Neural cell (in vitro differentiated cells): ENCODE data around the gene HSH2D. TPM values are rescaled to one million over a fixed set of nuclear protein-coding genes. Genes with fewer than 3 reads are reported as not detected.

ENCODE experiments used
- H2AFZ ChIP-seq: fragments of 200-600, 300-800 bp; sonication (generic), shearing (Covaris generic); 2 replicates; pipeline ENCODE4 v1.6.0; 2014; ENCODE audit warnings: low read depth, mild to moderate bottlenecking, antibody characterized with exemption, low read length, moderate library complexity
- H3F3A ChIP-seq: fragments of 200-600 bp; shearing (Covaris generic); 2 replicates; pipeline ENCODE4 v1.6.1; 2016; ENCODE audit warnings: mild to moderate bottlenecking, moderate library complexity, mixed read lengths, antibody characterized with exemption, low read length; ENCODE audit not compliant: insufficient read depth, poor library complexity, severe bottlenecking
- H3K27ac ChIP-seq: fragments of 200-600, 300-800 bp; sonication (generic), shearing (Covaris generic); 2 replicates; pipeline ENCODE4 v1.5.1; 2014; ENCODE audit warnings: mild to moderate bottlenecking, low read length, moderate library complexity
- H3K27me3 ChIP-seq: fragments of 300-800, 200-600 bp; sonication (generic), shearing (Covaris generic); 2 replicates; pipeline ENCODE4 v1.6.0; 2014; ENCODE audit warnings: mild to moderate bottlenecking, low read depth, low read length, moderate library complexity; ENCODE audit not compliant: insufficient read depth
- H3K36me3 ChIP-seq: fragments of 300-800, 200-600 bp; sonication (generic), shearing (Covaris generic); 2 replicates; pipeline ENCODE4 v1.5.1; 2014; ENCODE audit warnings: mild to moderate bottlenecking, antibody characterized with exemption, low read length, moderate library complexity; ENCODE audit not compliant: insufficient read depth
- H3K4me2 ChIP-seq: fragments of 300-800, 200-600 bp; sonication (generic), shearing (Covaris generic); 2 replicates; pipeline ENCODE4 v1.6.0; 2014; ENCODE audit warnings: mild to moderate bottlenecking, low read length
- H3K4me3 ChIP-seq: fragments of 300-800, 200-600 bp; sonication (generic), shearing (Covaris generic); 2 replicates; pipeline ENCODE4 v1.5.1; 2014; ENCODE audit warnings: mild to moderate bottlenecking, low read length, moderate library complexity
- H3K79me2 ChIP-seq: fragments of 200-600 bp; shearing (Covaris generic); replicated peaks from 2 replicates; pipeline ENCODE4 v1.6.0; 2014; ENCODE audit warnings: mild to moderate bottlenecking, low read length, moderate library complexity; ENCODE audit not compliant: insufficient read depth
- H3K9ac ChIP-seq: fragments of 300-800, 200-600 bp; sonication (generic), shearing (Covaris generic); 2 replicates; pipeline ENCODE4 v1.6.1; 2016; ENCODE audit warnings: mild to moderate bottlenecking, low read length, mixed read lengths
- H3K9me2 ChIP-seq: fragments of 200-600 bp; shearing (Covaris generic); 2 replicates; pipeline ENCODE4 v1.6.1; 2016; ENCODE audit warnings: mild to moderate bottlenecking, low read length, mixed read lengths; ENCODE audit not compliant: insufficient read depth
- H3K9me3 ChIP-seq: fragments of 200-600, 300-800 bp; sonication (generic), shearing (Covaris generic); 2 replicates; pipeline ENCODE4 v1.6.1; 2016; ENCODE audit warnings: mild to moderate bottlenecking, mixed run types, low read length, moderate library complexity, mixed read lengths
- H4K20me1 ChIP-seq: fragments of 200-600 bp; shearing (Covaris generic); 2 replicates; pipeline ENCODE4 v1.6.1; 2016; ENCODE audit warnings: mild to moderate bottlenecking, mixed run types; ENCODE audit not compliant: insufficient read depth
- CTCF ChIP-seq: fragments of 450-650 bp; IDR thresholded peaks from 2 replicates; pipeline ENCODE4 v1.5.1; 2014; ENCODE audit warnings: antibody characterized with exemption, mild to moderate bottlenecking, moderate library complexity; ENCODE audit not compliant: poor library complexity, severe bottlenecking
- EP300 ChIP-seq: fragments of 450-650 bp; conservative IDR thresholded peaks from 2 replicates; pipeline ENCODE4 v1.6.1; 2014; ENCODE audit warnings: antibody characterized with exemption, mild to moderate bottlenecking, moderate library complexity; ENCODE audit not compliant: poor library complexity, severe bottlenecking
- EZH2 ChIP-seq: fragments of 200-600, 300-800 bp; shearing (Covaris generic), sonication (generic); IDR thresholded peaks from 2 replicates; pipeline ENCODE4 v1.6.1; 2014; ENCODE audit warnings: antibody characterized with exemption, low read length, borderline replicate concordance, mild to moderate bottlenecking; ENCODE audit not compliant: insufficient read depth, poor library complexity, severe bottlenecking
- MXI1 ChIP-seq: fragments of 450-650 bp; conservative IDR thresholded peaks from 2 replicates; pipeline ENCODE4 v1.6.1; 2014; ENCODE audit warnings: antibody characterized with exemption, mild to moderate bottlenecking; ENCODE audit not compliant: poor library complexity, severe bottlenecking
- POLR2AphosphoS5 ChIP-seq: IDR thresholded peaks from 2 replicates; pipeline ENCODE4 v1.6.1; 2012
- RAD21 ChIP-seq: fragments of 450-650 bp; conservative IDR thresholded peaks from 2 replicates; pipeline ENCODE4 v1.6.1; 2014; ENCODE audit warnings: antibody characterized with exemption, mild to moderate bottlenecking, moderate library complexity
- REST ChIP-seq: IDR thresholded peaks from 2 replicates; pipeline ENCODE4 v1.6.1; 2012; ENCODE audit warnings: borderline replicate concordance
- SMC3 ChIP-seq: fragments of 450-650 bp; conservative IDR thresholded peaks from 2 replicates; pipeline ENCODE4 v1.6.1; 2014; ENCODE audit warnings: antibody characterized with exemption, mild to moderate bottlenecking, moderate library complexity; ENCODE audit not compliant: poor library complexity
- TAF1 ChIP-seq: IDR thresholded peaks from 2 replicates; pipeline ENCODE4 v1.6.1; 2012; ENCODE audit warnings: low read depth
- polyA plus RNA-seq: library from polyadenylated mRNA; depleted of rRNA; stranded (reverse); fragments of >200 nt; gene quantifications from 2 replicates; pipeline ENCODE4 v1.2.3, GENCODE V29; 2014

Gene HSH2D
- polyA plus RNA-seq, 1 donor from 2014 or later = not detected

- Histone ChIP-seq H3K4me2 (no peak overlapping the region), H3K9me3 (no peaks in the 10 kb centered on the region), H2AFZ (no peak overlapping the region), H3K9me2 (no peaks in the 10 kb centered on the region), H3K27me3 (no peaks in the 10 kb centered on the region), H3K36me3 (no peaks in the 10 kb centered on the region), H3K4me3 (no peak overlapping the region), H3K9ac (no peak overlapping the region), H3K79me2 (no peaks in the 10 kb centered on the region), H3K27ac (no peak overlapping the region), H3F3A (no peaks in the 10 kb centered on the region), H4K20me1 (no peaks in the 10 kb centered on the region)
- TF ChIP-seq RAD21 (no peak), EP300 (no peak), REST (no peak), CTCF (no peak), POLR2AphosphoS5 (no peak), TAF1 (no peak), MXI1 (no peak), EZH2 (no peak), SMC3 (no peak)
These were observed 23.6 kb downstream of the HSH2D start for GRCh38 chr19:16167055-16167454.

- Histone ChIP-seq H3K27ac (no peak overlapping the region), H3K9me2 (no peaks in the 10 kb centered on the region), H4K20me1 (no peaks in the 10 kb centered on the region), H3K9me3 (no peaks in the 10 kb centered on the region), H2AFZ (no peak overlapping the region), H3K4me3 (no peak overlapping the region), H3K79me2 (no peaks in the 10 kb centered on the region), H3K27me3 (no peaks in the 10 kb centered on the region), H3K9ac (no peak overlapping the region), H3F3A (no peaks in the 10 kb centered on the region), H3K4me2 (no peak overlapping the region), H3K36me3 (no peaks in the 10 kb centered on the region)
- no peak for TF ChIP-seq REST
- TF ChIP-seq EZH2 = no peak
- no peak for TF ChIP-seq SMC3
- TF ChIP-seq TAF1 = no peak
- no peak for TF ChIP-seq MXI1
- no peak for TF ChIP-seq EP300
- TF ChIP-seq RAD21 = no peak
- no peak for TF ChIP-seq POLR2AphosphoS5
- no peak for TF ChIP-seq CTCF
These were observed 25.1 kb downstream of the HSH2D start for GRCh38 chr19:16168465-16169081.
